HepG2 (cell line): ENCODE measurements around the gene TNFRSF6B. TPM values are rescaled to one million over a fixed set of nuclear protein-coding genes. Genes with fewer than 3 reads are reported as not detected.

Source experiments
- ATAC-seq: fragments of 200-7000 bp; cut with Tn5 transposase; 3 replicates; pipeline ENCODE4 v1.9.1; 2020; ENCODE audit warnings: mild to moderate bottlenecking, moderate library complexity
- BruUV-seq: library from RNA; stranded (reverse); fragments of 400-500 nt; replicated peaks from 2 replicates; lab custom pipeline; 2021; lab: Mats Ljungman, UMichigan
- CTCF ChIA-PET: fragments of 300-600 bp; formaldehyde crosslinking; extraction: SDS; loops from one replicate; lab custom pipeline; 2021; ENCODE audit warnings: low total read pairs, inconsistent platforms, low intra/inter-chr PET ratio; lab: Yijun Ruan, JAX
- POLR2A ChIA-PET: fragments of 350-600 bp; sonication (Branson Sonifier 250); formaldehyde crosslinking; loops from one replicate; lab custom pipeline; 2020; ENCODE audit warnings: antibody characterized with exemption, inconsistent platforms; lab: Yijun Ruan, JAX
- DNase-seq: peaks from one replicate; pipeline ENCODE4 v3.0.0-alpha.2; 2015; ENCODE audit warnings: low spot score
- FAIRE-seq: peaks from 3 replicates; lab custom pipeline; 2011; peaks lifted over from hg19 to GRCh38; lab: Jason Lieb, UNC
- H2AFZ ChIP-seq: one replicate; pipeline ENCODE4 v1.6.1; 2011; ENCODE audit warnings: low read length, inconsistent platforms
- H3K27ac ChIP-seq: fragments of 300-600 bp; 3 replicates; pipeline ENCODE4 v1.8.0; 2011; ENCODE audit warnings: mixed run types, mild to moderate bottlenecking, mixed read lengths, low read length, inconsistent platforms; ENCODE audit not compliant: insufficient read depth; ENCODE audit errors: extremely low read length
- H3K27me3 ChIP-seq, 2 experiments: fragments of 200-600 bp in 1 of 2; 2 replicates in 1 of 2; 3 replicates in 1 of 2; pipeline versions ENCODE4 v1.6.0 to v1.8.0; 2011; ENCODE audit warnings: low read length in 2 of 2, mild to moderate bottlenecking in 2 of 2, moderate library complexity in 2 of 2, inconsistent platforms in 1 of 2; ENCODE audit not compliant: insufficient read depth in 2 of 2, control insufficient read depth in 1 of 2
- H3K36me3 ChIP-seq, 2 experiments: fragments of 200-600 bp in 1 of 2; replicated peaks in 1 of 2; 2 replicates in 1 of 2; 3 replicates in 1 of 2; pipeline versions ENCODE4 v1.5.1 to v1.8.0; 2011; ENCODE audit warnings: low read length in 2 of 2, inconsistent platforms in 1 of 2; ENCODE audit not compliant: insufficient read depth in 2 of 2, control insufficient read depth in 1 of 2
- H3K4me1 ChIP-seq: 2 replicates; pipeline ENCODE4 v1.5.1; 2012; ENCODE audit warnings: low read length, inconsistent platforms; ENCODE audit not compliant: insufficient read depth
- H3K4me2 ChIP-seq: 2 replicates; pipeline ENCODE4 v1.6.0; 2011; ENCODE audit warnings: low read depth, low read length, inconsistent platforms
- H3K4me3 ChIP-seq, 3 experiments: fragments of 200-600 bp in 1 of 3; sonication (generic), shearing (Covaris generic) in 1 of 3; replicated peaks in 1 of 3; 2 replicates each; pipeline ENCODE4 v1.5.1; 2011 to 2016; ENCODE audit warnings: low read length in 3 of 3, inconsistent platforms in 2 of 3, low read depth in 2 of 3, mild to moderate bottlenecking in 2 of 3, control low read depth in 1 of 3, mixed read lengths in 1 of 3; ENCODE audit not compliant: insufficient read depth in 1 of 3
- H3K79me2 ChIP-seq: one replicate; pipeline ENCODE4 v1.6.1; 2011; ENCODE audit warnings: low read length, inconsistent platforms; ENCODE audit not compliant: insufficient read depth
- H3K9ac ChIP-seq: 2 replicates; pipeline ENCODE4 v1.6.0; 2011; ENCODE audit warnings: mild to moderate bottlenecking, low read depth, low read length, inconsistent platforms; ENCODE audit not compliant: insufficient read depth
- H3K9me3 ChIP-seq: 2 replicates; pipeline ENCODE4 v1.5.1; 2012; ENCODE audit warnings: mild to moderate bottlenecking, low read length
- H4K20me1 ChIP-seq: 2 replicates; pipeline ENCODE4 v1.6.0; 2011; ENCODE audit warnings: inconsistent platforms, mild to moderate bottlenecking, low read length, moderate library complexity; ENCODE audit not compliant: insufficient read depth
- AGO1 ChIP-seq: fragments of 200-400 bp; formaldehyde crosslinking; IDR thresholded peaks from 2 replicates; pipeline ENCODE4 v1.6.1; 2017; ENCODE audit warnings: mild to moderate bottlenecking, low read depth, low read length, moderate library complexity; ENCODE audit not compliant: poor library complexity, severe bottlenecking
- AGO2 ChIP-seq: fragments of 200-400 bp; formaldehyde crosslinking; optimal IDR thresholded peaks from 2 replicates; pipeline ENCODE3; 2017; ENCODE audit warnings: mild to moderate bottlenecking, low read depth, low read length, moderate library complexity
- HNRNPLL ChIP-seq: fragments of 200-400 bp; formaldehyde crosslinking; IDR thresholded peaks from 2 replicates; pipeline ENCODE4 v1.6.1; 2017; ENCODE audit warnings: mild to moderate bottlenecking, low read depth, low read length; ENCODE audit not compliant: poor library complexity, severe bottlenecking
- PCBP1 ChIP-seq: fragments of 200-400 bp; formaldehyde crosslinking; IDR thresholded peaks from 2 replicates; pipeline ENCODE4 v1.6.1; 2017; ENCODE audit warnings: mild to moderate bottlenecking, low read depth, low read length, borderline replicate concordance
- POLR2A ChIP-seq, 2 experiments: IDR thresholded peaks; 2 replicates each; pipeline ENCODE4 v1.6.1; 2011; ENCODE audit warnings: low read depth in 2 of 2, low read length in 2 of 2, mild to moderate bottlenecking in 1 of 2, moderate library complexity in 1 of 2; ENCODE audit not compliant: insufficient read depth in 1 of 2
- RBFOX2 ChIP-seq: fragments of 200-400 bp; formaldehyde crosslinking; IDR thresholded peaks from 2 replicates; pipeline ENCODE4 v1.6.1; 2017; ENCODE audit warnings: low read depth, mild to moderate bottlenecking, low read length
- YEATS4 ChIP-seq: sonication (generic); formaldehyde crosslinking; IDR thresholded peaks from 2 replicates; pipeline ENCODE4 v1.4.0; 2020; ENCODE audit warnings: missing genetic modification reagents, borderline replicate concordance
- WGBS: methylation state at CpG from one replicate; pipeline ENCODE4 v1.1.6; 2017; ENCODE audit warnings: low lambda C conversion rate; 5-methylcytosine and 5-hydroxymethylcytosine counted together
- in situ Hi-C: cut with HindIII; loops from 2 replicates; pipeline ENCODE4 v1.10.0; 2017; ENCODE audit warnings: low pct_unique_long_range_greater_than_20kb; ENCODE audit not compliant: extremely low pct_ligation_motif_present
- intact Hi-C: fragments of 100-400 bp; cut with micrococcal nuclease; formaldehyde crosslinking; loops from one replicate; pipeline ENCODE4 v1.10.0; 2022; ENCODE audit not compliant: unreplicated experiment
- polyA plus RNA-seq, 8 experiments: library from polyadenylated mRNA; depleted of rRNA in 3 of 8; stranded (reverse) in 7 of 8; unstranded in 1 of 8; fragments of >200 nt; fragmentation: Illumina TruSeq in 4 of 8; extraction: Trizol in 4 of 8; gene quantifications; 2 replicates each; pipeline versions ENCODE4 v1.2.1 to v1.2.3, GENCODE V29; 2011 to 2016; ENCODE audit warnings: low read depth in 4 of 8, missing spikeins in 1 of 8, mixed read lengths in 1 of 8; ENCODE audit not compliant: insufficient read depth in 1 of 8
- total RNA-seq, 5 experiments: library from RNA; depleted of rRNA; stranded (reverse); fragments of >200 nt; fragmentation: Illumina TruSeq; extraction: Trizol; gene quantifications; 2 replicates each; pipeline ENCODE4 v1.2.3, GENCODE V29; 2016; ENCODE audit warnings: low read depth in 1 of 5

TNFRSF6B gene
- total and polyA plus RNA-seq, 2 of the 13 experiments (the other 11 are each of a cell fraction or from before 2014, with no cell fraction given), result 0.24 TPM; not detected in 1

GRCh38 chr20:63678667-63679465, 17.6 kb upstream of the TNFRSF6B start:
- Histone ChIP-seq H4K20me1 (no peaks in the 10 kb centered on the region), H2AFZ (no peak overlapping the region), H3K4me3 (no peak overlapping the region), H3K4me1 (peaks cover 10% of the 10 kb centered on the region), H3K9ac (no peak overlapping the region), H3K79me2 (no peaks in the 10 kb centered on the region), H3K27ac (no peak overlapping the region), H3K9me3 (no peaks in the 10 kb centered on the region), H3K4me2 (no peak overlapping the region), H3K36me3 (peaks cover 22 to 27% of the 10 kb centered on the region in 2 experiments; a peak in 4 of 5 replicates), H3K27me3 (no peaks in the 10 kb centered on the region)
- intact Hi-C loops, result no loop called here
- TF ChIP-seq AGO1 (peak; percentile 32), POLR2A (IDR thresholded peaks at IDR 0.05; ENCODE audit: insufficient read depth in 1 of 2, low read depth in 2 of 2, low read length in 2 of 2) (0 out of 4 replicates have a peak, but pooled peaks of 1 of the 2 experiments have one; percentile 22), AGO2 (peak; percentile 21), PCBP1 (no peak)
- POLR2A ChIA-PET, result no interaction called here
- no peak for ATAC-seq
- no peak for FAIRE-seq
- no peak for DNase-seq
- CTCF ChIA-PET, result no interaction called here
- BruUV-seq, result no TSS peak
- 90% methylated on average over 38 of the region's 38 CpGs for WGBS
- in situ Hi-C loops, result no loop called here

GRCh38 chr20:63679799-63680305, 16.6 kb upstream of the TNFRSF6B start:
- no peak overlapping the region for H3K27ac ChIP-seq
- in situ Hi-C loops (no loop called here), intact Hi-C loops (no loop called here)
- ATAC-seq (no peak), DNase-seq (no peak), FAIRE-seq (no peak)
- BruUV-seq, result no TSS peak
- no peak overlapping the region for H3K4me3 ChIP-seq
- H3K79me2 ChIP-seq, result no peaks in the 10 kb centered on the region
- H3K4me1 ChIP-seq, result peaks cover 10% of the 10 kb centered on the region
- no peaks in the 10 kb centered on the region for H4K20me1 ChIP-seq
- no peak overlapping the region for H3K9ac ChIP-seq
- no peak overlapping the region for H2AFZ ChIP-seq
- WGBS, result 98% methylated on average over 18 of the region's 19 CpGs
- H3K9me3 ChIP-seq, result no peaks in the 10 kb centered on the region
- H3K4me2 ChIP-seq, result no peak overlapping the region
- TF ChIP-seq HNRNPLL (peak; percentile 21), RBFOX2 (0 out of 2 replicates have a peak, but pooled peaks have one; percentile 8), YEATS4 (CRISPR knock-in tag) (no peak), AGO1 (peak; percentile 32)
- no peaks in the 10 kb centered on the region for H3K27me3 ChIP-seq
- peaks cover 18 to 19% of the 10 kb centered on the region in 2 experiments; a peak in 4 of 5 replicates for H3K36me3 ChIP-seq
- ChIA-PET CTCF (no interaction called here), POLR2A (no interaction called here)
